PC-3 (cell line): ENCODE results near the gene BEGAIN. TPM values are rescaled to one million over a fixed set of nuclear protein-coding genes. Genes with fewer than 3 reads are reported as not detected.

Source experiments
- ATAC-seq: fragments of 200-7000 bp; cut with Tn5 transposase; 2 replicates; pipeline ENCODE4 v1.9.1; 2020; ENCODE audit warnings: mild to moderate bottlenecking, moderate library complexity
- BruUV-seq: library from RNA; stranded (reverse); fragments of 400-500 nt; replicated peaks from 2 replicates; lab custom pipeline; 2021; lab: Mats Ljungman, UMichigan
- CTCF ChIA-PET: fragments of 300-600 bp; sonication (Branson Sonifier 250); formaldehyde crosslinking; loops from one replicate; lab custom pipeline; 2022; ENCODE audit warnings: antibody characterized with exemption; lab: Charles Lee
- POLR2A ChIA-PET: fragments of 300-600 bp; sonication (Branson Sonifier 250); formaldehyde crosslinking; loops from one replicate; lab custom pipeline; 2022; ENCODE audit warnings: antibody characterized with exemption; ENCODE audit not compliant: unreplicated experiment; lab: Charles Lee
- DNase-seq: peaks from one replicate; pipeline ENCODE4 v3.0.0-alpha.2; 2015
- H2AFZ ChIP-seq: fragments of 300-600 bp; sonication (generic); 2 replicates; pipeline ENCODE4 v1.6.0; 2016; ENCODE audit warnings: antibody characterized with exemption, low read length
- H3F3A ChIP-seq: fragments of 300-600 bp; sonication (generic); one replicate; pipeline ENCODE4 v1.6.0; 2017; ENCODE audit warnings: antibody characterized with exemption, low read length, control low read depth, mild to moderate bottlenecking; ENCODE audit not compliant: unreplicated experiment
- H3K27ac ChIP-seq: fragments of 300-600 bp; sonication (generic); 2 replicates; pipeline ENCODE4 v1.5.1; 2016; ENCODE audit warnings: mild to moderate bottlenecking, low read length
- H3K27me3 ChIP-seq: fragments of 300-600 bp; sonication (generic); 2 replicates; pipeline ENCODE4 v1.6.1; 2016; ENCODE audit warnings: low read length, mixed read lengths
- H3K36me3 ChIP-seq: fragments of 300-600 bp; sonication (generic); 2 replicates; pipeline ENCODE4 v1.6.1; 2016; ENCODE audit warnings: low read depth, mixed run types, low read length, mixed read lengths
- H3K4me1 ChIP-seq: fragments of 300-600 bp; sonication (generic); 2 replicates; pipeline ENCODE4 v1.5.1; 2016; ENCODE audit warnings: low read length; ENCODE audit not compliant: insufficient read depth
- H3K4me2 ChIP-seq: fragments of 300-600 bp; sonication (generic); 2 replicates; pipeline ENCODE4 v1.6.0; 2016; ENCODE audit warnings: low read length
- H3K4me3 ChIP-seq: fragments of 300-600 bp; sonication (generic); 2 replicates; pipeline ENCODE4 v1.5.1; 2016; ENCODE audit warnings: mild to moderate bottlenecking, low read length, mixed read lengths
- H3K79me2 ChIP-seq: fragments of 300-600 bp; sonication (generic); 2 replicates; pipeline ENCODE4 v1.6.1; 2017; ENCODE audit warnings: low read length, mixed read lengths
- H3K9ac ChIP-seq: fragments of 300-600 bp; sonication (generic); 2 replicates; pipeline ENCODE4 v1.6.0; 2016; ENCODE audit warnings: mild to moderate bottlenecking, low read length
- H3K9me2 ChIP-seq: fragments of 300-600 bp; sonication (generic); replicated peaks from 2 replicates; pipeline ENCODE4 v1.6.1; 2016; ENCODE audit warnings: mixed run types, low read length, mixed read lengths
- H3K9me3 ChIP-seq: fragments of 300-600 bp; sonication (generic); 2 replicates; pipeline ENCODE4 v1.6.1; 2016; ENCODE audit warnings: low read length, mixed read lengths
- H4K20me1 ChIP-seq: fragments of 300-600 bp; sonication (generic); 2 replicates; pipeline ENCODE4 v1.6.1; 2016; ENCODE audit warnings: low read length, mixed read lengths
- CTCF ChIP-seq: fragments of 300-600 bp; sonication (generic); conservative IDR thresholded peaks from 2 replicates; pipeline ENCODE4 v1.5.1; 2017; ENCODE audit warnings: antibody characterized with exemption, low read depth, mild to moderate bottlenecking, low read length
- EZH2 ChIP-seq: fragments of 300-600 bp; sonication (generic); IDR thresholded peaks from one replicate; pipeline ENCODE4 v1.6.1; 2017; ENCODE audit warnings: antibody characterized with exemption, mild to moderate bottlenecking, low read length; ENCODE audit not compliant: unreplicated experiment
- EZH2phosphoT487 ChIP-seq: fragments of 300-600 bp; sonication (generic); IDR thresholded peaks from 2 replicates; pipeline ENCODE4 v1.6.1; 2018; ENCODE audit warnings: mild to moderate bottlenecking, antibody characterized with exemption, low read length, borderline replicate concordance
- intact Hi-C: fragments of 100-400 bp; cut with micrococcal nuclease; formaldehyde crosslinking; loops from 2 replicates; pipeline ENCODE4 v1.9.0; 2023
- total RNA-seq: library from RNA; depleted of rRNA; stranded (reverse); fragments of >200 nt; gene quantifications from 2 replicates; pipeline ENCODE4 v1.2.3, GENCODE V29; 2014

The BEGAIN gene
- total RNA-seq, 1 experiment from 2014 or later: 3.8 TPM

- no peaks in the 10 kb centered on the region for H3K4me1 ChIP-seq
- no peaks in the 10 kb centered on the region for H3K9me3 ChIP-seq
- ChIA-PET POLR2A (no interaction called here), CTCF (no interaction called here)
- H3K79me2 ChIP-seq: no peaks in the 10 kb centered on the region
- intact Hi-C loops: no loop called here
- ATAC-seq (no peak), DNase-seq (no peak)
- H3K27me3 ChIP-seq: no peaks in the 10 kb centered on the region
- no peak overlapping the region for H3K4me2 ChIP-seq
- H3K36me3 ChIP-seq: no peaks in the 10 kb centered on the region
- BruUV-seq: no TSS peak
- H3K4me3 ChIP-seq: no peak overlapping the region
- H3F3A ChIP-seq: no peaks in the 10 kb centered on the region
- no peak overlapping the region for H2AFZ ChIP-seq
- no peak overlapping the region for H3K27ac ChIP-seq
- H3K9ac ChIP-seq: no peak overlapping the region
- no peak for TF ChIP-seq CTCF
- no peak for TF ChIP-seq EZH2
- TF ChIP-seq EZH2phosphoT487: no peak
- no peaks in the 10 kb centered on the region for H4K20me1 ChIP-seq
- no peaks in the 10 kb centered on the region for H3K9me2 ChIP-seq
Measured at GRCh38 chr14:100578552-100578951, 8.7 kb downstream of the BEGAIN start.

- intact Hi-C loops: no loop called here
- Histone ChIP-seq H3K4me2 (no peak overlapping the region), H3K9ac (no peak overlapping the region), H3K79me2 (no peaks in the 10 kb centered on the region), H4K20me1 (no peaks in the 10 kb centered on the region), H3K9me3 (no peaks in the 10 kb centered on the region), H3K4me3 (no peak overlapping the region), H3F3A (no peaks in the 10 kb centered on the region), H3K4me1 (no peaks in the 10 kb centered on the region), H2AFZ (no peak overlapping the region), H3K36me3 (no peaks in the 10 kb centered on the region), H3K27ac (no peak overlapping the region), H3K9me2 (no peaks in the 10 kb centered on the region), H3K27me3 (no peaks in the 10 kb centered on the region)
- no peak for TF ChIP-seq EZH2
- TF ChIP-seq EZH2phosphoT487: no peak
- TF ChIP-seq CTCF: no peak
- POLR2A ChIA-PET: no interaction called here
- CTCF ChIA-PET: no interaction called here
- DNase-seq: no peak
- ATAC-seq: no peak
- no TSS peak for BruUV-seq
Measured at GRCh38 chr14:100577986-100578431, 9.2 kb downstream of the BEGAIN start.

- H3K4me1 ChIP-seq: no peaks in the 10 kb centered on the region
- H3K27me3 ChIP-seq: no peaks in the 10 kb centered on the region
- POLR2A ChIA-PET: no interaction called here
- no peak overlapping the region for H3K27ac ChIP-seq
- H3K36me3 ChIP-seq: no peaks in the 10 kb centered on the region
- H3K9me2 ChIP-seq: no peaks in the 10 kb centered on the region
- H3K4me3 ChIP-seq: no peak overlapping the region
- no peak overlapping the region for H2AFZ ChIP-seq
- no peak for DNase-seq
- H4K20me1 ChIP-seq: no peaks in the 10 kb centered on the region
- CTCF ChIA-PET: no interaction called here
- intact Hi-C loops: no loop called here
- TF ChIP-seq EZH2: no peak
- TF ChIP-seq EZH2phosphoT487: no peak
- TF ChIP-seq CTCF: no peak
- no peaks in the 10 kb centered on the region for H3K9me3 ChIP-seq
- no peak for ATAC-seq
- H3K79me2 ChIP-seq: no peaks in the 10 kb centered on the region
- H3K4me2 ChIP-seq: no peak overlapping the region
- H3K9ac ChIP-seq: no peak overlapping the region
- H3F3A ChIP-seq: no peaks in the 10 kb centered on the region
- BruUV-seq: no TSS peak
Measured at GRCh38 chr14:100577321-100577985, 9.8 kb downstream of the BEGAIN start.
